Measurements from ENCODE around the gene POLR1E.
"Not testable (repeated sequence)": the region's sequence is repeated elsewhere in the genome, so short reads cannot be mapped to it uniquely, and the experiment has no call there.

The POLR1E gene

DNA sequence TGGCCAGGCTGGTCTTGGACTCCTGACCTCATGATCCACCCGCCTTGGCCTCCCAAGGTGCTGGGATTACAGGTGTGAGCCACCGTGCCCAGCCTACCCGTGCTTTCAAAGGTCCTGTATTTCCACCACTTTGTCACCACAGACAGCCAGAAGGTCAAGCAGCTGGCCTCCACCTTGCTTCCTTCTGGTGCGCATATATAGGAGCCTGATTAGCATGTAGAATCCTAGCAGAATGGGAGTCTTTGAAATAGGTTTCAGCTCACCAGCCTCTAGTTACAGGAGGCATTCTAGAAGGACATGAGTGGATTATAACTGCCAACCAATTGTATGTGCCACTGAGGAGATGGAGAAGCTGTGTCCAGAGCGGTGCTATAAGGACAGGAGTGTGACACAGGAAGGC lies 18.9 kb downstream of the POLR1E start:
- TF ChIP-seq, protein P1, sequence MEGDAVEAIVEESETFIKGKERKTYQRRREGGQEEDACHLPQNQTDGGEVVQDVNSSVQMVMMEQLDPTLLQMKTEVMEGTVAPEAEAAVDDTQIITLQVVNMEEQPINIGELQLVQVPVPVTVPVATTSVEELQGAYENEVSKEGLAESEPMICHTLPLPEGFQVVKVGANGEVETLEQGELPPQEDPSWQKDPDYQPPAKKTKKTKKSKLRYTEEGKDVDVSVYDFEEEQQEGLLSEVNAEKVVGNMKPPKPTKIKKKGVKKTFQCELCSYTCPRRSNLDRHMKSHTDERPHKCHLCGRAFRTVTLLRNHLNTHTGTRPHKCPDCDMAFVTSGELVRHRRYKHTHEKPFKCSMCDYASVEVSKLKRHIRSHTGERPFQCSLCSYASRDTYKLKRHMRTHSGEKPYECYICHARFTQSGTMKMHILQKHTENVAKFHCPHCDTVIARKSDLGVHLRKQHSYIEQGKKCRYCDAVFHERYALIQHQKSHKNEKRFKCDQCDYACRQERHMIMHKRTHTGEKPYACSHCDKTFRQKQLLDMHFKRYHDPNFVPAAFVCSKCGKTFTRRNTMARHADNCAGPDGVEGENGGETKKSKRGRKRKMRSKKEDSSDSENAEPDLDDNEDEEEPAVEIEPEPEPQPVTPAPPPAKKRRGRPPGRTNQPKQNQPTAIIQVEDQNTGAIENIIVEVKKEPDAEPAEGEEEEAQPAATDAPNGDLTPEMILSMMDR (IDR thresholded peaks at IDR 0.05; ENCODE audit: borderline replicate concordance, insufficient read depth, low read depth, low read length), result no peak
- H3K4me3 ChIP-seq (ENCODE audit: low read depth, low read length), result no peak overlapping the region

GRCh38 chr9:37507566-37508134 lies 21.9 kb downstream of the POLR1E start:
- H3K4me3 ChIP-seq (ENCODE audit: low read depth, low read length), result no peak overlapping the region
- TF ChIP-seq, protein P1 (IDR thresholded peaks at IDR 0.05; ENCODE audit: borderline replicate concordance, insufficient read depth, low read depth, low read length), result no peak

DNA sequence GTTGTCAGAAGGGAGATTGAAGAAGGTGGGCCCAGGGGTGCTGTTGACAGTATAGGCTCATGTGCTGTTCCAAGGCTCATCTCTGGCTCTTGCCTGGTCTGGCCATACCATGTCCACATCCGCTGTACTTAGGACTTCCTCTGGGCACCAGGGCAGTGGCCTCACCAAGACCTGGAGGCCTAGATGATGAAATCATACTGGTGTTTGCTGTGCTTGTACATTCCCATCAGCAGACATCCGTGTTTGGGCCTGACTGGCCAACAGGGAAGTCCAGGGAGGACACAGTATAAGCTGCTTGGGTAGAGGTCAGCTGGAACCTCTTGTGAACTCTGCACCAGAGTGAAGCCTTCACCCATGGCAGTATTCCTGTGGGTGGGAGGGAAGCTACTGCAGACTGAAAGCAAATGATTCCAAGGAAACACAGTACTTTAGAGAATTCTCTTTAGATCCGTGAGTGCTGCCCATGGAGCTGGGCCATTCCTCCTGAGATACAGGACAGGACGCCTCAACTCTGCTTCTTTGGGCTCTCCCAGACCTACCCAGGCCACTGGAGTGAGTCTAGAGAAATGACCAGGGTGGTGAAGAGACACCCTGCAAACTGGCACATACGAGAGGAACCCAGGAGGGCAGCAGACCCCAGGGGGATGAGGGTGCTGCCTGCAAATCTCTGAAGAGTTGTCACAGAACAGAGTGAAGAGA lies 22.5 kb downstream of the POLR1E start:
- no peak overlapping the region for H3K4me3 ChIP-seq (ENCODE audit: low read depth, low read length)
- TF ChIP-seq, protein P1 (IDR thresholded peaks at IDR 0.05; ENCODE audit: borderline replicate concordance, insufficient read depth, low read depth, low read length), result no peak

- TF ChIP-seq, protein P1 (IDR thresholded peaks at IDR 0.05; ENCODE audit: borderline replicate concordance, insufficient read depth, low read depth, low read length), result no peak
Observed at GRCh38 chr9:37508834-37509206, 23.1 kb downstream of the POLR1E start.

GRCh38 chr9:37509536-37509935 lies 23.8 kb downstream of the POLR1E start:
- TF ChIP-seq, protein P1 (IDR thresholded peaks at IDR 0.05; ENCODE audit: borderline replicate concordance, insufficient read depth, low read depth, low read length), result no peak
- H3K4me3 ChIP-seq (ENCODE audit: low read depth, low read length), result no peak overlapping the region

More at GRCh38 chr9:37508834-37509206, 23.1 kb downstream of the POLR1E start:
- H3K4me3 ChIP-seq (ENCODE audit: low read depth, low read length), result no peak overlapping the region

GRCh38 chr9:37510053-37510452 lies 24.3 kb downstream of the POLR1E start:
- H3K4me3 ChIP-seq (ENCODE audit: low read depth, low read length), result not testable (repeated sequence)

GRCh38 chr9:37511016-37512010 lies 25.6 kb downstream of the POLR1E start:
- TF ChIP-seq, protein P1 (IDR thresholded peaks at IDR 0.05; ENCODE audit: borderline replicate concordance, insufficient read depth, low read depth, low read length), result peak; percentile 47; the same call in 1 of the 2 replicates

More at GRCh38 chr9:37511016-37512010, 25.6 kb downstream of the POLR1E start:
- no peak overlapping the region for H3K4me3 ChIP-seq (ENCODE audit: low read depth, low read length)

Measured in GM12875 (cell line).